ENCODE data around the gene CD69.

DNA sequence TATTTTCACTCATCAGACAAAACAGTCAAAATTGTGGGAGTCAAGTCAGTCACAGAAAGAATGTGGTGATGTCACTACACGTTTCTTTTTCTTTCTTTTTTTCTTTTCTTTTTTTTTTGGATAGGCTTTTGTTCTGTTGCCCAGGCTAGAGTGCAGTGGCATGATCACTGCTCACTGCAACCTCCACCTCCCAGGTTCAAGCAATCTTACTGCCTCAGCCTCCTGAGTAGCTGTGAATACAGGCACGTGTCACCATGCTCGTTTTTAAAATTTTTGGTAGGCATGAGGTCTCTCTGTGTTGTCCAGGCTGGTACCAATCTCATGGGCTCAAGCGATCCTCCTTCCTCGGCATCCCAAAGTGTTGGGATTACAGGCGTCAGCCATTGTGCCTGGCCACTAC is 30.1 kb downstream of the CD69 start:
- TF ChIP-seq, protein P1, sequence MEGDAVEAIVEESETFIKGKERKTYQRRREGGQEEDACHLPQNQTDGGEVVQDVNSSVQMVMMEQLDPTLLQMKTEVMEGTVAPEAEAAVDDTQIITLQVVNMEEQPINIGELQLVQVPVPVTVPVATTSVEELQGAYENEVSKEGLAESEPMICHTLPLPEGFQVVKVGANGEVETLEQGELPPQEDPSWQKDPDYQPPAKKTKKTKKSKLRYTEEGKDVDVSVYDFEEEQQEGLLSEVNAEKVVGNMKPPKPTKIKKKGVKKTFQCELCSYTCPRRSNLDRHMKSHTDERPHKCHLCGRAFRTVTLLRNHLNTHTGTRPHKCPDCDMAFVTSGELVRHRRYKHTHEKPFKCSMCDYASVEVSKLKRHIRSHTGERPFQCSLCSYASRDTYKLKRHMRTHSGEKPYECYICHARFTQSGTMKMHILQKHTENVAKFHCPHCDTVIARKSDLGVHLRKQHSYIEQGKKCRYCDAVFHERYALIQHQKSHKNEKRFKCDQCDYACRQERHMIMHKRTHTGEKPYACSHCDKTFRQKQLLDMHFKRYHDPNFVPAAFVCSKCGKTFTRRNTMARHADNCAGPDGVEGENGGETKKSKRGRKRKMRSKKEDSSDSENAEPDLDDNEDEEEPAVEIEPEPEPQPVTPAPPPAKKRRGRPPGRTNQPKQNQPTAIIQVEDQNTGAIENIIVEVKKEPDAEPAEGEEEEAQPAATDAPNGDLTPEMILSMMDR (IDR thresholded peaks at IDR 0.05), result no peak
- TF ChIP-seq EZH2 (IDR thresholded peaks at IDR 0.05), result no peak

All from neural progenitor cell (in vitro differentiated cells).